ENCODE data around the gene C2CD4C. TPM values are rescaled to one million over a fixed set of nuclear protein-coding genes. Genes with fewer than 3 reads are reported as not detected.
"Not testable (repeated sequence)": the region's sequence is repeated elsewhere in the genome, so short reads cannot be mapped to it uniquely, and the experiment has no call there.

Gene C2CD4C
- total RNA-seq, 2 experiments from 2014 or later: 0.12 to 0.19 TPM

DNA sequence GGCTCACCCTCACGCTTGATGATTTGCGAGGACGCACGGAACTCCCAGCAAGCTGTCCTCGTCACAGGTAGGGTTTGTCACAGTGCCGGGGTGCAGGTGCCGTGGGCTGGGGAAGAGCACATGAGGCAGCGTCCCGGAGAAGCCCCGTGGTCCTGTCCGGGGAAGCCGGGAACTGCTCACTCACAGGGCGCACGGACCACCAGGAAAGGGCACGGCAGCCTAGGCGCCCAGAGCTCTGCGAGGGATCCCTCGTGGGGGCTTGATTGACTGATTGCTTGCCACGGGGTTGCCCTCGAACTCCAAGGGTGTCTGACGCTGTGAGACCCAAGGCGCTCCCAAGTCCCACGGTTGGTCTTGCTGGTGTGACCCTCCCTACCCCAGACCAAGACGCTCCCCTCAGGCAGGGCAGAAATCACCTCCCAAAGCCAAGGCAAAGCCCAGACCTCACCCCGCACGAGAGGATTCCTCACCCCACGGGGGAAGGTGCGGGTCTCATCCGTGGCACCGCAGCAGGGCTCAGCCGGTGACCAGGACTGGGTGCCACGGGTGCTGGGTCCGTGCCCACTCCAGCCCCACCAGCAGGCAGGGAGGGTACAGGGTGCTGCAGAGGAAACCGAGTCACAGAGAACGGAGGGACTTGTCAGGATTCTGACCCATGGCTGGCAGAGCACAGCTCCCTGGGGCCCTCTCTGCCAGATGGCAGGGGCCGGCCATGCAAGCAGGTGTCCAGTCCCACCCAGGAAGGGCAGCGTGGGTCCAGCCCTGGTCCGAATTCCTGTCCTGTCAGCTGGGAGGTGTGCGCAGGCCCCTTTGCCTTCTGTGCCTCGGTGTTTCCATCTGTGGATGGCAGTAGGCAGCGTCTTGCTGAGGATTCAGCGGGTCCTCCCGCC lies 7.7 kb downstream of the C2CD4C start:
- Mint-ChIP-seq H3K36me3 (no peaks in the 10 kb centered on the region), H3K4me3 (no peak overlapping the region), H3K9me3 (no peaks in the 10 kb centered on the region), H3K4me1 (no peaks in the 10 kb centered on the region), H3K27me3 (peaks cover 32% of the 10 kb centered on the region), H3K27ac (no peak overlapping the region)
- no peak for DNase-seq

DNA sequence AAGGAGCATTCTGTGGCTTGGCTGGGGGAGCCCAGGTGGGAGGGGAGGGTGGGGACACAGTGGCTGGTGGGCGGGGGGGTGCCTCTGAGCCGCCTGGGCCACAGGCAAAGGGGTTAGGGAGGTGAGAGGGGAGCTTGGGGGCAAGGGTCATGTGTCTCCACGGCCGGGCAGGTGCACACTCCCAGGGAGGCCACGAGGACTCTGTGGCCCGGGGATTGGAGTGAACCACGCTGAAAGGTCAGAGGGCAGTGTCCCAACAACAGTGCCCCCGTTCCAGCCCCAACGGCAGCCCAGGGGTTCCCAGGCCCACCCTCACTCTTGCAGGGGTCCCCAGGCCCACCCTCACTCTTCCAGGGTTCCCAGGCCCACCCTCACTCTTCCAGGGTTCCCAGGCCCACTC lies 9.6 kb downstream of the C2CD4C start:
- no peak for DNase-seq
- Mint-ChIP-seq H3K27ac (no peak overlapping the region), H3K4me3 (no peak overlapping the region), H3K9me3 (peaks cover 7% of the 10 kb centered on the region), H3K27me3 (peaks cover 24% of the 10 kb centered on the region), H3K4me1 (no peaks in the 10 kb centered on the region), H3K36me3 (peaks cover 3% of the 10 kb centered on the region)

DNA sequence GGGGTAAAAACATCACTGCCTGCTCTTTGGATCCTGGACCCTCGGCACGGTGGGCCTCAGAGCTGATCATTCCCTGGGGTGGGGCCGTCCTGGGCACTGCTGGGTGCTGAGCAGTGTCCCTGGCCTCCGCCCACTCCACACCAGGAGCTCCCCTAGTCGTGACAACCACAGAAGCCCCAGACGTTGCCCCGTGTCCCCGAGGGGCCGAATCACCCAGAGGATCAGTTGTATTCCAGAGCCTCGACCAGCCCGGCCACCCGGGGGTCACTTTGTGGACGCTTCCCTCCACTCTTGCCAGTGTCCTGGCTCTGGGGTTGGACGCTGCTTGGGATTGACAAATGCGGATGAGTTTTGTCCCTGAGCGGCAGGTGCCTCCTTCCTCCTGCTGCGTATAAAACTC lies 10.2 kb downstream of the C2CD4C start:
- peaks cover 23% of the 10 kb centered on the region for H3K27me3 Mint-ChIP-seq
- peaks cover 3% of the 10 kb centered on the region for H3K36me3 Mint-ChIP-seq
- DNase-seq: no peak
- no peak overlapping the region for H3K4me3 Mint-ChIP-seq
- H3K9me3 Mint-ChIP-seq: peaks cover 10% of the 10 kb centered on the region
- no peaks in the 10 kb centered on the region for H3K4me1 Mint-ChIP-seq
- H3K27ac Mint-ChIP-seq: no peak overlapping the region

DNA sequence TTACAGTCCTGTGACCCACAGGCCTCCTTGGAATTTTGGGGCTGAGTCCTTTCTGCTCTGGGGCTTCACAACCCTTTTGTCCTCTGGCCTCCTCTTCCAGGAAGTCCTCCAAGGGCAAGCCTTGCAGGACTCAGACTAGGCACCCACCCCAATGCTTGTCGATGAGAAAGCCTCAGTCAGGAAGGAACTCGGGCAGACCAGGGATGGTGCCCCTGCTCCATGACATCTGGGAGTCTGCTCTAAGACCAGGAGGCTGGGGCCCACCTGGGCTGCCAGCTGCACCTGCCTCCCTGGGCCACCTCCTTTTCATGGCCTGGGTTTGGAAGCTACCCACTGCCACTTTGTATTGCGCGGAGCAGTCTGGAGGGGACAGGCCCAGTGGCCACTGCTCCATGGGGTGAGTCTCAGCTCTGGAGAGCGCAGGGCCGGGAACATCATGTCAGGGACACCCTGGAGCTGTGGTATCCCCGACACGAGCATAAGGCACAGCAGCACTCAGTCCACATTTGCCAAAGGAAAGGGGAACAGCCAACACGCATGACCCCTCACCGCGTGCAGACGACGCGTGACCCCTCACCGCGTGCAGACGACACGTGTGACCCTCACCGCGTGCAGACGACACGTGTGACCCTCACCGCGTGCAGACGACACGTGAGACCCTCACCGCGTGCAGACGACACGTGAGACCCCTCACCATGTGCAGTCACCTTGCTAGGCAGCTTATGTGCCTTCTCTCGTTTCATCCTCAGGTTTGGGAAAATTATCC lies 10.8 kb downstream of the C2CD4C start:
- no peak overlapping the region for H3K27ac Mint-ChIP-seq
- H3K27me3 Mint-ChIP-seq: peaks cover 17% of the 10 kb centered on the region
- peaks cover 9% of the 10 kb centered on the region for H3K36me3 Mint-ChIP-seq
- H3K4me1 Mint-ChIP-seq: no peaks in the 10 kb centered on the region
- no peak overlapping the region for H3K4me3 Mint-ChIP-seq
- no peak for DNase-seq
- H3K9me3 Mint-ChIP-seq: peaks cover 15% of the 10 kb centered on the region

DNA sequence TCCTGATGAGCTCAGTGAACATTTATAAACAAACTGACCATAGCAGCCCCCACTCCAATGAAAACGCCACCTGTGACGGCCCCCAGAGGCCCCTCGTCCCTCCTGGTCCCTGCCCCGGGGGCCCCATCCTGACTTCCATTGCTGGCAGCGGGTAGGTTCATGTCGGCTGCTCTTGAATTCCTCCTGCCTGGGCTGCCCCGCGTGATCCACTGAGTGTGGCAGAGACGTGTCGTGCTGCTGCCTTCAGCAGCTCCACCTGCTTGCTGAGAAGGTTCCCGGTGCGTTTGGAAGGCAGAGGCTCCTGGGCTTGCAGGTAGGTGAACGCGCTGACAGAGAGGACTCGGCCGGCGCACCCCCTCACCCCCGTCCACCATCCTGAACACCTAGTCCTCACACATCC lies 11.6 kb downstream of the C2CD4C start:
- Mint-ChIP-seq H3K36me3 (peaks cover 10% of the 10 kb centered on the region), H3K27ac (no peak overlapping the region), H3K27me3 (peaks cover 9% of the 10 kb centered on the region), H3K9me3 (peaks cover 20% of the 10 kb centered on the region), H3K4me1 (no peaks in the 10 kb centered on the region), H3K4me3 (no peak overlapping the region)
- DNase-seq: no peak

DNA sequence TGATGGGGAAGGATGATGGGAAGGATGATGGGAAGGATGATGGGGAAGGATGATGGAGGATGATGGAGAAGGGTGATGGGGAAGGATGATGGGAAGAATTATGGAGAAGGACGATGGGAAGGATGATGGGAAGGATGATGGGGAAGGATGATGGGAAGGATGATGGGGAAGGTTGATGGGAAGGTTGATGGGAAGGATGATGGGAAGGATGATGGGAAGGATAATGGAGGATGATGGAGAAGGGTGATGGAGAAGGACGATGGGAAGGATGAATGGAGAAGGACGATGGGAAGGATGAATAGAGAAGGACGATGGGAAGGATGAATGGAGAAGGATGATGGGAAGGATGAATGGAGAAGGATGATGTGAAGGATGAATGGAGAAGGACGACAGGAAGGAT lies 13.5 kb downstream of the C2CD4C start:
- peaks cover 20% of the 10 kb centered on the region for H3K9me3 Mint-ChIP-seq
- no peak overlapping the region for H3K4me3 Mint-ChIP-seq
- H3K4me1 Mint-ChIP-seq: no peaks in the 10 kb centered on the region

DNA sequence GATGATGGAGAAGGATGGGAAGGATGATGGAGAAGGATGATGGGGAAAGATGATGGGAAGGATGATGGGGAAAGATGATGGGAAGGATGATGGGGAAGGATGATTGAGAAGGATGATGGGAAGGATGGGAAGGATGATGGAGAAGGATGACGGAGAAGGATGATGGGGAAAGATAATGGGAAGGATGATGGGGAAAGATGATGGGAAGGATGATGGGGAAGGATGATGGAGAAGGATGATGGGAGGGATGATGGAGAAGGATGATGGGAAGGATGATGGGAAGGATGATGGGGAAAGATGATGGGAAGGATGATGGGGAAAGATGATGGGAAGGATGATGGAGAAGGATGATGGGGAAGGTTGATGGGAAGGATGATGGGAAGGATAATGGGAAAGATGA lies 14.1 kb downstream of the C2CD4C start:
- not testable (repeated sequence) for DNase-seq

More for the DNA sequence above, 13.5 kb downstream of the C2CD4C start:
- Mint-ChIP-seq H3K36me3 (peaks cover 10% of the 10 kb centered on the region), H3K27me3 (no peaks in the 10 kb centered on the region), H3K27ac (peak overlapping the region; percentile 2)
- DNase-seq: no peak

DNA sequence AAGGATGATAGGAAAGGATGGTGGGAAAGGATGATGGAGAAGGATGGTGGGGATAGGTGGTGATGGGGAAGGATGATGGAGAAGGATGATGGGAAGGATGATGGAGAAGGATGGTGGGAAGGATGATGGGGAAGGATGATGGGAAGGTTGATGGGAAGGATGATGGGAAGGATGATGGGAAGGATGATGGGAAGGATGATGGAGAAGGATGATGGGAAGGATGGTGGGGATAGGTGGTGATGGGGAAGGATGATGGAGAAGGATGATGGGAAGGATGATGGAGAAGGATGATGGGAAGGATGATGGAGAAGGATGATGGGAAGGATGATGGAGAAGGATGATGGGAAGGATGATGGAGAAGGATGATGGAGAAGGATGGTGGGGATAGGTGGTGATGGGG lies 15.4 kb downstream of the C2CD4C start:
- Mint-ChIP-seq H3K4me3 (peak overlapping the region; percentile 33), H3K27ac (peak overlapping the region; percentile 64), H3K9me3 (peaks cover 20% of the 10 kb centered on the region)
- DNase-seq, H3K27me3 Mint-ChIP-seq, H3K4me1 Mint-ChIP-seq, H3K36me3 Mint-ChIP-seq: not testable (repeated sequence)

More for the DNA sequence above, 14.1 kb downstream of the C2CD4C start:
- not testable (repeated sequence) for H3K27me3 Mint-ChIP-seq, H3K4me1 Mint-ChIP-seq, H3K36me3 Mint-ChIP-seq, H3K4me3 Mint-ChIP-seq
- peak overlapping the region; percentile 51 for H3K27ac Mint-ChIP-seq
- H3K9me3 Mint-ChIP-seq: peaks cover 20% of the 10 kb centered on the region

DNA sequence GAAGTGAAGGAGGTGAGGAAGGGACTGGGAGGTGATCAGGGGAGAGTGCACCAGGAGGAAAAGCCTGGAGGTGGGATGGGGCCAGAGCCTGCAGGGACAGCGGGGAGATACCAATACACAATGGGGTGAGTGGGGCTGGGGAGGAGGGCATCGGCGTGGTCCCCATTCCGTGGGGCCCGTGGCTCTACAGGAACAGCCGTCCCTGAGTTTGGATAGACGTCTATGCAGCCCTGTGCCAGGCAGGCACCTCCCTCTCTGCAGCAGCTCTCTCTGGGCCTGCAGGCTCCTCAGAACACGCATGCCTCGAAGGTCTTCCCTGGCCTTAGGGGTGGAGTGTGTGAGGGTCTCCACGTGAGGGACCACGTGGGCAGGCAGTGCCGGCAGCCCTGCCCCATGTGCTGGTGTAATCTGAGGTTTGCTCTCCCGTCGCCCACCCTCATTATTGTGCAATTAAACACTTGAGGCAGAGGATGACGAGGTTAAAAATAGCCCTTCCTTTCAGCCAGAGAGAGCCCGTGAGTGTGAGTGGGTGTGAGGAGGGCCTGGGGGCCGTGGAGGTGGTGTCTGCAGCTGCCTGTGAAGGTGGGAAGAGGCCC lies 16.5 kb downstream of the C2CD4C start:
- no peak overlapping the region for H3K4me3 Mint-ChIP-seq
- no peak for DNase-seq
- no peaks in the 10 kb centered on the region for H3K4me1 Mint-ChIP-seq
- H3K36me3 Mint-ChIP-seq: peaks cover 10% of the 10 kb centered on the region
- H3K27me3 Mint-ChIP-seq: peaks cover 11% of the 10 kb centered on the region
- H3K9me3 Mint-ChIP-seq: peaks cover 20% of the 10 kb centered on the region
- H3K27ac Mint-ChIP-seq: no peak overlapping the region

DNA sequence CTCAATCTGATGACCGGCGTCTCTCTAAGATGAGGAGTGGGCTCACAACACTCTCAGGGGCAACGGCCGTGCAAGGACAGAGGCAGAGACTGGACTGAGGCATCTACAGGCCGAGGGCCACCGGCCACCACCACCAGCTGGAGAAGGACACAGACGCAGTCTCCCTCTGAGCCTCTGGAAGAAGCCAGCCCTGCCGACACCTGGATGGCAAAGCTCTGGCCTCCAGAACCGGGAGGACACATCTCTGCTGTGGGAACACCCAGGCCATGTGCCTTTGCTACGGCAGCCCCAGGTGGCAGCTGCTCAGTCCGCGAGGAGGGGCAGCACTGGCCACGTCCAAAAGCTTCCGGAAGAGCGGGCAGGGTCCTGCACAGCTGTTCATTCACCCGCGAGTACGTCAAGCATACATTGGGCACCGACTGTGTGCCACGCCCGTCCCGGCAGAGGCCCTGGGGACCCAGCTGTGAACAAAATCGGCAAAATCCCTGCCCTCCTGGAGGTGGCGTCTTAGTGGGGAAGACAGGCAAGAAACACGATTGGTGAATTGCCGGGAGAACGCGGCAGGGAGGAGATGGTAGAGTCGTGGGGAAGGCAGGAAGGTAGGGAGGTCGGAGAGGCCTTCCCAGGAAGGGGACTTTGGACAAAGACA lies 17.1 kb downstream of the C2CD4C start:
- Mint-ChIP-seq H3K9me3 (peaks cover 20% of the 10 kb centered on the region), H3K36me3 (peaks cover 10% of the 10 kb centered on the region), H3K4me3 (no peak overlapping the region), H3K4me1 (no peaks in the 10 kb centered on the region), H3K27me3 (peaks cover 15% of the 10 kb centered on the region), H3K27ac (no peak overlapping the region)
- DNase-seq: no peak

DNA sequence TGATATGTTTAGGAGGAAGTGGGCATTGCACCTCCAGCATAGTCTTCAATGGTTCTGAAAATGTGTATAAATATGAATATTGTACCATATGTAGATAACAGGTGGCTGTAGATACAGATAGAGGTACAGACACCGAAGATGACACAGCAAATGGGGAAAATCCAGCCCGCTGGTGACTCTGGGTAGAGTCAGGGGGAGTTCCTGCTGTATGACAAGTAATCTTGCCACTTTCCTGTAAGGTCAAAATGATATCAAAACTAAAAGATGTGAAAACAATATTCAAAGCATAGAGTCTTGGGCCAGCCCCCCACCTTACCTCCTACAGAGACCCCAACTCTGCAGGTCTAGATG lies 17.8 kb downstream of the C2CD4C start:
- H3K27me3 Mint-ChIP-seq: peaks cover 22% of the 10 kb centered on the region
- H3K36me3 Mint-ChIP-seq: peaks cover 10% of the 10 kb centered on the region
- peaks cover 20% of the 10 kb centered on the region for H3K9me3 Mint-ChIP-seq
- no peak overlapping the region for H3K27ac Mint-ChIP-seq
- H3K4me3 Mint-ChIP-seq: no peak overlapping the region
- no peak for DNase-seq
- H3K4me1 Mint-ChIP-seq: peaks cover under 1% of the 10 kb centered on the region

DNA sequence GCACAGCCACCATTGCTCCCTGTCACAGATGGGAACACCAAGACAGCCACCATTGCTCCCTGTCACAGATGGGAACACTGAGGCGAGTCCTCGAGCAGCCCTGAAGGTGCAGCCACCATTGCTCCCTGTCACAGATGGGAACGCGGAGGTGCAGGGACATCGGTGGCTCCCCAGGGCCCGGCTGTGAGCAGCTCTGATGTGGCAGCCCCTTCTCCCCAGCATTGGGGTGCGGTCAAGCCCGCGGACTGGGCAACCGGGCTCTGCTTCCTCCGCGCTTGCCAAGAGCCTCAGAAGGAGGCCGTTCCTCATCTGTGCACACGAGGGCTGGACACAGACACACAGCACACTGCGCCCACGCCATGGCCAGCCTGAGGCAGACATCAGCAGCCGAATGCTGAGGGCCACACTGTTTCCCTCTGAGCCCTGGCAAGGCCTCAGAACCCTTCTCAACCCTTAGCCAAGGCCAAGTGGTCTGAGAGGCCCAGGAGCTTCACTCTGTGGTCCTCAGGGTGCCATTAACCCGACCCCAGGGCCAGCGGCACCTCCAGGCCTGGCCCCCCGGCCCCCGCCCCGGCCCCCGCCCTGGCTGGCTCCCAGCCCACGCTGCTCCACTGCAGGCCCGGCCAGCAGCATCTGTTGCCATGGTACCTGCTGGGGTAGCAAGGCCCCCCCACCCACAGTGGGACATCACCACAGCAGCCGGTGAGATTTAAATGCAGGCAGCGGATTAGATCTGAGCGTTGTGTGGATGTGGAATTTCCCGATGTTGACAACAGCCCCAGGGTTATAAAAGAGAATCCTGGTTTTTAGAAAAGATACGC lies 18.4 kb downstream of the C2CD4C start:
- Mint-ChIP-seq H3K27me3 (peaks cover 28% of the 10 kb centered on the region), H3K4me3 (no peak overlapping the region), H3K4me1 (peaks cover 3% of the 10 kb centered on the region), H3K27ac (no peak overlapping the region), H3K9me3 (peaks cover 18% of the 10 kb centered on the region), H3K36me3 (peaks cover 7% of the 10 kb centered on the region)
- DNase-seq: no peak

DNA sequence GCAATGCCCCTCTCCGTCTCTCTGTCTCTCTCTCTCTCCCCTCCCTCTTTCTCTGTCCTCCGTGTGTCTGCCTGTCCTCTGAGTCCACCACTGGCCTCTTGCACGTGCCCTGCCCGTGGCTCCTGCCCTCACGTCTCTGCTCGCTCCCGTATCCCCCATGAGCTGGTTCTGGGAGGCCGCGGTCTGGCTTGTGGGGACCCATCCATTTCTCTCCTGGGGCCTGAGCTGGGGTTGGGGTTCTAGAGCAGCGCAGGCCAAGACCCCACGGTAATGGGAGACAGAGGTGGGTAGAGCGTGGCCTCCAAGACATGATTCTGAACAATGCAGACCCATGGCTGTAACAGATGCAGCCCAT lies 19.0 kb downstream of the C2CD4C start:
- peaks cover 3% of the 10 kb centered on the region for H3K4me1 Mint-ChIP-seq
- peaks cover 15% of the 10 kb centered on the region for H3K9me3 Mint-ChIP-seq
- no peak overlapping the region for H3K4me3 Mint-ChIP-seq
- H3K27ac Mint-ChIP-seq: no peak overlapping the region
- no peak for DNase-seq
- peaks cover 6% of the 10 kb centered on the region for H3K36me3 Mint-ChIP-seq
- H3K27me3 Mint-ChIP-seq: peaks cover 33% of the 10 kb centered on the region

DNA sequence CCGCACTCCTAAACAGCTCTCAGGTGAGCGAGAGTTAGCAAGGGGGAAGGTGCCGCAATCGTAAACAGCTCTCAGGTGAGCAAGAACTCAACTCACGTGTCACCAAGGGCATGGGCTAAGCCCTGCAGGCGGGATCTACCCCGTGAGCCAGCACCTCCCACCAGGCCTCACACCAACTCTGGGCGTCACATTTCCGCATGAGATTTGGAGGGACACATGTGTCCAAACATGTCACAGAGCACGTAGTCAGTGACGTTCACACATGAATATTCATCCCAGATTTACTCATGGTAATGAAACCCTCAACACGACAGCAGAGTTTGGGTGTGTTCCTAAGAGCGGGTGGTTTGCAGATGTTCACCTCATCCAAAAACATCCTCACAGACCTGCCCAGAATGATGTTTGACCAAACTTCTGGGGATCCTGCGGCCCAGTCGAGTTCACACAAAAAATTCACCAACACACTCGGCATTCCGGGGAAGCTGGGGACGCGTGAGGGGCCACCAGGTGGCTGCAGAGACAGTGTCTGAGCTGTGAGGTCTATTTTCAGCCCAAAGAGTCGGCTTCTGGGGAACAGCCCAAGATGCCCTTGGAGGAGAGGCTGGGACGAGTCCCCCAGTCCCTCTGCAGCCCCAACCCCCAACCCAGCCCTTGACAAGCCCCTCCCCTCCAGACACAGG lies 19.6 kb downstream of the C2CD4C start:
- no peak overlapping the region for H3K27ac Mint-ChIP-seq
- no peak for DNase-seq
- peaks cover 38% of the 10 kb centered on the region for H3K27me3 Mint-ChIP-seq

More for the DNA sequence above, 19.6 kb downstream of the C2CD4C start:
- Mint-ChIP-seq H3K9me3 (peaks cover 14% of the 10 kb centered on the region), H3K4me1 (peaks cover 5% of the 10 kb centered on the region), H3K4me3 (no peak overlapping the region), H3K36me3 (peaks cover 6% of the 10 kb centered on the region)

All from activated naive CD8-positive, alpha-beta T cell treated with anti-CD3 and anti-CD28 coated beads for 36 hours (primary cell).